NCI-H82 (cell line): Measurements from ENCODE around the gene PKLR.
A peak's percentile ranks its signal among the peaks of the same experiment; 100 is the strongest.
"Not testable (repeated sequence)": the region's sequence is repeated elsewhere in the genome, so short reads cannot be mapped to it uniquely, and the experiment has no call there.

Experiments used
- DNase-seq: peaks from one replicate; lab custom pipeline; 2025; lab: John Stamatoyannopoulos, UW

Gene PKLR

GRCh38 chr1:155255243-155256007 is 45.8 kb downstream of the PKLR start, which contains the start of gene ENTREP3:
Gene ENTREP3, minus strand, starts transcription at chr1:155255483. Its CDS starts 606 bp downstream, at chr1:155254877.
- DNase-seq, result peak; percentile 97

GRCh38 chr1:155254714-155255242 is 46.5 kb downstream of the PKLR start:
- peak; percentile 73 for DNase-seq

- DNase-seq, result peak; percentile 52
Measured at GRCh38 chr1:155254228-155254713, 47.0 kb downstream of the PKLR start.

- no peak for DNase-seq
Measured at GRCh38 chr1:155253797-155254196, 47.4 kb downstream of the PKLR start.

- DNase-seq, result peak; percentile 51
Measured at GRCh38 chr1:155253208-155253607, 48.0 kb downstream of the PKLR start.

- DNase-seq, result no peak
Measured at GRCh38 chr1:155251566-155251965, 49.7 kb downstream of the PKLR start.

DNA sequence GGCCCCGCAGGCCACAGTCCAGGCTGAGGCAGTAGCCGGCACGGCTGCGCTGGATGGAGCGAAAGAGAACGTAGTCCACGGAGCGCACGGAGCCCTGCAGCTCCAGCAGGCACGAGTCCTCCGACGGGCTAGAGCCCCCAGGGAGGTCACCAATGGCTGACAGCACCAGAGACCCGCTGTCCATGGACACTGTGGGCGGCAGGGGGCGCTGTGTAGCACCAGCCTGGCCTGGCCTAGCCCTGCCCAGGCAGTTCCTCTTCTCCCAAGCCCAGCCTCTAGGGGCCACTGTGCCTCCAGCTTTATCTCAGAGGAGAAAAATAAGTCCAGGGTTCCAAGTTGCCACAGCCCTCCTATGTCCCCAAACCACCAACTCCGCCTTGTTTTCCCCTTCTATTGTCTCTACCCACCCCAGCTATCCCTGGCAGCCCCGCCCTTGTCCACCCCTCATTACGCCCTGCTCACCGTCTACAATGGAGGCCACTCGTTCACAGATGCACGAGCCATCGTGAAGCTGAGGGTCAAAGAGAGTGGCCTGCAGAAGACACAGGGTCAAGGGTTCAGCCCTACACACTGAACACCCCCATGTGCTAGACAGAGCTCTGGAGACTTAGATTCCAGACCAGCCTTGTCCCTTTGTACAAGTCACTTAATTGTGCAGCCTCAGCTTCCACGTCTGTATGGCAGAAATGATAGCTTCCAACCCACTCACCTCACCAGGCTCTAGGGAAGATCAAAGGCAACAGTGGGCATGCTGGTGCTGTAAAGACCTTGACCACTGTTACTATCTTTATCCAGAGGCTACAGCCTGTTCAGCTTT is 50.4 kb downstream of the PKLR start:
- peak; percentile 98 for DNase-seq

DNA sequence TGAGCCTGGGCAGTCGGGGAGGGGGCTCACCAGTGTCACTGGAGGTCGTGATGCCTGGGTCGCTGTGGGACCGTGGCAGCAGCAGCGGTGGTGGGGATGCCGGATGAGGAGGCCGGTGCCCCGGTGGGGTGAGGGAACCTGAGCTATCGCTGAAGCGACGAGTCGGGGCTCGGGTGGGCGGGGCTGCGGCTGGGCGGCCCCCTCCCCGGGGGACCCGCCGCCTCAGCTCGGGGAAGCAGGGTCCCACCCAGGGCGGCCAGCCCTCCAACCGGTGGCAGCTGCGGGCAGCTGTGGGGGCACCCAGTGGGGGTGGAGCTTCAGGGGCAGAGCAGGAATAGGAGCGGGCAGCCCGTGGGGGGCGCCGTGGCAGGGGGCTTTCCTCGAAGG is 51.0 kb downstream of the PKLR start:
- DNase-seq, result no peak

DNA sequence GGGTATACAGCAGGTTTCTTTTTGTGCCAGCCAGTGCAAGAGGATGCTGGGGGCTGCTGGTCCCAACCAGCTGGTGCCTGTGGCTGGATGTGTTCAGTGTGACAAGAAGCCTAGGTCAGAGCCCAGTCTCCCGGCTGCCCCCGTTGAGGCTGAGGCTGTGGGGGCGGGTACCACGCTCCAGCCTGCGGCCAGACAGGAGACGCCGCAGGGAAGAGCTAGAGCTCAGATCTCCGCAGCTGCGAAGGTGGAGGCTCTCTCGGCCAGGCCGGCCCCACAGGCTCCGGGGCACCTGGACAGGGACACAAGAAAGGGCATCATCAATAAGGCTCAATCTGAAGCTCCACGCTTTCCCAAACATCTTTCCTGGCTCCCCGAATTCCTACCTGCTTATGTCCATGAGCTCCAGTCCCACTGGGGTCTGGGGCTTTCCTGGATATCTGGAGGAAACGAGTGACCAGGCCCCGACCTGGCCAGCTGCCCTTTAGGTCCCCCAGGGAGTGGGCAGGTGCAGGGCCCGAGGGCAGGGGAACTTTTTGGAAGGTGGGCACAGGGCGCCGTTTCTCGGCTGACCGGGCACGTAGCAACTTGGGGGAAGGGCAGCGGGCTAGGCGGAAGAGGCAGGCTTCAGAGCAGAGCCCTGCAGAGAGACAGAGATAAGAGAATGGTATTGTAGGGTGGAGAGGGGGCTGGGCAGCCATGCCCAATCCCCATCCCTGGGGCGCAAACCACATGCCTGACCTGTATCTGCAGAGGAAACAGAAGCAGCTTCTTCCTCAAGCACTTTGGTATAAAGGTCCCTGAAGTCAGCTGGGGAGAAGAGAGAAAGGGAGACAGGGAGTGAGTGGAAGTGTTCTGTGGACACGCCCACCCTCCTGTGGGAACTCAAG is 53.3 kb downstream of the PKLR start:
- no peak for DNase-seq

- DNase-seq, result not testable (repeated sequence)
Measured at GRCh38 chr1:155246796-155247195, 54.4 kb downstream of the PKLR start.

- no peak for DNase-seq
Measured at GRCh38 chr1:155245163-155245524, 56.1 kb downstream of the PKLR start.

GRCh38 chr1:155244368-155245162 is 56.7 kb downstream of the PKLR start:
- DNase-seq, result peak; percentile 100

DNA sequence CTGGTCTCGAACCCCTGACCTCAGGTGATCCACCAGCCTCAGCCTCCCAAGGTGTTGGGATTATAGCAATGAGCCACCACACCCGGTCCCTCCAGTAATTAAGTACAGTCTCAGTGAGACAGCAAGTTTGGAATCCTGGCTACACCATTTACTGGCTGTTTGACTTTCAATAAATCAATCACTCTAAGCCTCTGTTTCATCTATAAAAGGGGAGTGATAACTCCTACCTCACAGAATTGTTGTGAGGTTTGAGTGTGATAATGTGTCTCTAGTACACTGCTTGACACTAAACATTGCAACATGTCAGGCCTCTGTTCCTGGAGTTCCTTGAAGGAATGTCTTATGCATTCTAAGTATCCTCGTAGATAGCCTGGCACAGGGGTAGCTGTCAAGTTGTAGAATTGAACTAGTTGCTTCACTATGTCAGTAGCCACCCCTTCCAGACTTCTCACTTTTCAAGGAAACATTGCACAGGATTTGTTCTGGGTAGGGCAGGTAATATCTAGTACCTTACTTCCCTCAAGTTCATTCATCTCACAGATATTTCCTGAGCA is 58.4 kb downstream of the PKLR start:
- DNase-seq, result peak; percentile 42

- no peak for DNase-seq
Measured at GRCh38 chr1:155241841-155242264, 59.4 kb downstream of the PKLR start.

DNA sequence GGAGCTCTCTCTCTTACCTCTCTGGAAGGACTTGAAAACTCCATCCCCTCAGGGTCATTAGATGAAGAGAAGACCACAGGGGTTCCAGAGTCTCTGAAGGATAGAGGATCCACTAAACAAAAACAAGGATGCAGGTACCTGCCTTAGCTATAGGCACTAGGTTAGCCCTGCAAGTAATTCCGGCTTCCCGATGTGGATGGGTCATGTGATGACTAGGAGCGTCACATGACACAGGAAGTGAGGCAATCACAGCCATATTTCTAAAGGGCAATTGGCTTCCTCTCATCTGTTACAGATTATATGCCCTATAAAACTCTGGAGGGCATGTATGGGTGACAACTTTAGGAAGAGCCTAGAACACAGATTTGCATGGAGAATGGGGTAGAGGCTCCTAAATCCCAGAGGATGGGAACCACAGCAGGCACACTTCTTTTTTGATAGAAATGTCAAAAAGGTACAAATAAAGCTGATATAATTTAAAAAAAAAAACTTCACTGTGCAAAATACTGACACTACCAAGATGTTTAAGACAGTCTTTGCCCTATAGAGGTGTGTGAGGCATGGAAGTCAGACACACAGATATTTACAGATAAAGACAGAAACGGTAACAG is 60.1 kb downstream of the PKLR start:
- peak; percentile 96 for DNase-seq
